GM12891 (cell line): ENCODE measurements around the gene KDM2B.

Experiments used
- POLR2A ChIP-seq: IDR thresholded peaks from 2 replicates; pipeline ENCODE4 v1.6.1; 2011; ENCODE audit warnings: low read depth, low read length, control low read depth
- SPI1 ChIP-seq: IDR thresholded peaks from 2 replicates; pipeline ENCODE4 v1.6.1; 2011; ENCODE audit warnings: low read depth, low read length, control low read depth
- TAF1 ChIP-seq: IDR thresholded peaks from 2 replicates; pipeline ENCODE4 v1.6.1; 2011; ENCODE audit warnings: low read depth, low read length, control low read depth

DNA sequence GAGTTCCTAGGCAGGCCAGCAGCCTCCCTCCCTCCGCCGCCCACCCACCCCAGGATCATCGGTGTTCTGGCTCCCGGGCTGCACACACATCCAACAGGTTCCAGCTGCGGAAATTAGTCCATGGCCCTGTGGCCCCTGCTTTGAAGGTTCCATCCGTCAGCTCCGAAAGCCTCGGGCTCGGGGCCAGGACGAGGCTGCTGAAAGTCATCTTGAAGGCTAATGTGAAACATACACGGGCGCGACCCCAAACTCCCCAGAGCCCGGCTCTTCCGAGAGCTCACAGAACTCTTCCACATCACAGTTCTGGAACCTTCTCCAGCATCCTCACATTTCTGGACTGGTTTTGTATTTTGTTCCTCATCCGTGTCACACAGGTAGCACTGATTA is 19.8 kb downstream of the KDM2B start:
- TF ChIP-seq POLR2A (no peak), TAF1 (no peak), SPI1 (no peak)
